IMR-90 (cell line): Measurements from ENCODE around the gene CERT1. TPM values are rescaled to one million over a fixed set of nuclear protein-coding genes. Genes with fewer than 3 reads are reported as not detected.

ENCODE experiments used
- ATAC-seq: fragments of 200-7000 bp; cut with Tn5 transposase; 2 replicates; pipeline ENCODE4 v1.9.1; 2020; ENCODE audit warnings: low read depth, mild to moderate bottlenecking, moderate library complexity
- BruUV-seq: library from RNA; stranded (reverse); fragments of 400-500 nt; replicated peaks from 2 replicates; lab custom pipeline; 2021; lab: Mats Ljungman, UMichigan
- CTCF ChIA-PET: fragments of 300-600 bp; formaldehyde crosslinking; extraction: SDS; loops from one replicate; lab custom pipeline; 2021; ENCODE audit warnings: antibody characterized with exemption; lab: Yijun Ruan, JAX
- POLR2A ChIA-PET: fragments of 300-600 bp; sonication (Branson Sonifier 250); formaldehyde crosslinking; loops from one replicate; lab custom pipeline; 2022; ENCODE audit warnings: antibody characterized with exemption; ENCODE audit not compliant: unreplicated experiment; lab: Charles Lee
- DNase-seq: peaks from one replicate; pipeline ENCODE4 v3.0.0; 2013
- H2AFZ ChIP-seq: replicated peaks from 2 replicates; pipeline ENCODE3; 2013; ENCODE audit warnings: low read length, mild to moderate bottlenecking; ENCODE audit not compliant: poor library complexity
- H2AK5ac ChIP-seq: 2 replicates; pipeline ENCODE4 v1.6.1; 2013; ENCODE audit warnings: low read depth, low read length, inconsistent platforms
- H2AK9ac ChIP-seq: replicated peaks from 2 replicates; pipeline ENCODE3; 2013; ENCODE audit warnings: mild to moderate bottlenecking, low read depth, low read length, moderate library complexity; ENCODE audit not compliant: poor library complexity
- H2BK120ac ChIP-seq: 2 replicates; pipeline ENCODE4 v1.6.1; 2013; ENCODE audit warnings: low read depth, low read length, inconsistent platforms
- H2BK15ac ChIP-seq: 3 replicates; pipeline ENCODE4 v1.6.1; 2013; ENCODE audit warnings: low read depth, low read length, inconsistent platforms
- H2BK20ac ChIP-seq: 2 replicates; pipeline ENCODE4 v1.6.1; 2013; ENCODE audit warnings: low read depth, mild to moderate bottlenecking, inconsistent platforms, low read length, moderate library complexity
- H2BK5ac ChIP-seq: 2 replicates; pipeline ENCODE4 v1.6.1; 2013; ENCODE audit warnings: mild to moderate bottlenecking, low read depth, low read length, inconsistent platforms; ENCODE audit not compliant: poor library complexity, severe bottlenecking
- H3K14ac ChIP-seq: replicated peaks from 2 replicates; pipeline ENCODE4 v1.6.1; 2013; ENCODE audit warnings: low read depth, low read length, inconsistent platforms
- H3K18ac ChIP-seq: 2 replicates; pipeline ENCODE4 v1.6.1; 2013; ENCODE audit warnings: low read depth, low read length, control low read depth
- H3K23ac ChIP-seq: 2 replicates; pipeline ENCODE4 v1.6.1; 2013; ENCODE audit warnings: low read depth, low read length, inconsistent platforms
- H3K27ac ChIP-seq: 2 replicates; pipeline ENCODE4 v1.5.1; 2013; ENCODE audit warnings: mild to moderate bottlenecking, control low read depth, low read length; ENCODE audit not compliant: insufficient read depth
- H3K27me3 ChIP-seq: 2 replicates; pipeline ENCODE4 v1.6.1; 2013; ENCODE audit warnings: low read length; ENCODE audit not compliant: control insufficient read depth, insufficient read depth
- H3K36me3 ChIP-seq: 2 replicates; pipeline ENCODE4 v1.6.1; 2013; ENCODE audit warnings: low read length, mixed read lengths; ENCODE audit not compliant: control insufficient read depth, insufficient read depth
- H3K4ac ChIP-seq: 2 replicates; pipeline ENCODE4 v1.6.1; 2013; ENCODE audit warnings: low read depth, low read length, inconsistent platforms
- H3K4me1 ChIP-seq: 2 replicates; pipeline ENCODE4 v1.6.1; 2013; ENCODE audit warnings: low read length, mixed read lengths; ENCODE audit not compliant: control insufficient read depth, insufficient read depth
- H3K4me2 ChIP-seq: 2 replicates; pipeline ENCODE4 v1.6.1; 2013; ENCODE audit warnings: low read depth, mild to moderate bottlenecking, control low read depth, low read length, moderate library complexity
- H3K4me3 ChIP-seq: 2 replicates; pipeline ENCODE4 v1.5.1; 2013; ENCODE audit warnings: low read depth, mild to moderate bottlenecking, control low read depth, low read length, moderate library complexity; ENCODE audit not compliant: insufficient read depth
- H3K56ac ChIP-seq: 2 replicates; pipeline ENCODE4 v1.6.1; 2013; ENCODE audit warnings: low read length, inconsistent platforms; ENCODE audit not compliant: insufficient read depth; ENCODE audit errors: extremely low read depth
- H3K79me1 ChIP-seq, 2 experiments: 2 replicates each; pipeline ENCODE4 v1.6.1; 2013; ENCODE audit warnings: low read length in 2 of 2, inconsistent platforms in 1 of 2, low read depth in 1 of 2
- H3K9ac ChIP-seq: 2 replicates; pipeline ENCODE4 v1.6.1; 2013; ENCODE audit warnings: low read depth, low read length, control low read depth
- H3K9me1 ChIP-seq: 2 replicates; pipeline ENCODE4 v1.6.1; 2013; ENCODE audit warnings: low read length, inconsistent platforms; ENCODE audit not compliant: insufficient read depth
- H3K9me3 ChIP-seq: 2 replicates; pipeline ENCODE4 v1.6.1; 2013; ENCODE audit warnings: low read length; ENCODE audit not compliant: control insufficient read depth, insufficient read depth
- H4K20me1 ChIP-seq: 2 replicates; pipeline ENCODE4 v1.6.1; 2013; ENCODE audit warnings: low read length, inconsistent platforms; ENCODE audit not compliant: insufficient read depth
- H4K5ac ChIP-seq: 2 replicates; pipeline ENCODE4 v1.6.1; 2013; ENCODE audit warnings: mild to moderate bottlenecking, low read depth, low read length, control low read depth
- H4K8ac ChIP-seq, 2 experiments: 2 replicates each; pipeline ENCODE4 v1.6.1; 2013; ENCODE audit warnings: low read depth in 2 of 2, low read length in 2 of 2, control low read depth in 1 of 2, inconsistent platforms in 1 of 2
- H4K91ac ChIP-seq: 2 replicates; pipeline ENCODE4 v1.6.1; 2013; ENCODE audit warnings: low read depth, low read length, inconsistent platforms; ENCODE audit not compliant: insufficient read depth
- BHLHE40 ChIP-seq: fragments of 150-350 bp; IDR thresholded peaks from 2 replicates; pipeline ENCODE4 v1.6.1; 2016; ENCODE audit warnings: mild to moderate bottlenecking, low read depth, low read length
- CEBPB ChIP-seq: IDR thresholded peaks from 2 replicates; pipeline ENCODE4 v1.6.1; 2012; ENCODE audit warnings: low read depth, low read length, improper control_type of control experiment
- CHD1 ChIP-seq: IDR thresholded peaks from 2 replicates; pipeline ENCODE4 v1.6.1; 2012; ENCODE audit warnings: low read depth, low read length, improper control_type of control experiment
- CTCF ChIP-seq: conservative IDR thresholded peaks from 2 replicates; pipeline ENCODE4 v1.5.1; 2012; ENCODE audit warnings: mild to moderate bottlenecking, low read depth, low read length, improper control_type of control experiment
- ELK1 ChIP-seq: fragments of 150-350 bp; IDR thresholded peaks from 2 replicates; pipeline ENCODE4 v1.6.1; 2016; ENCODE audit warnings: low read depth, mild to moderate bottlenecking, low read length, moderate library complexity, borderline replicate concordance
- MAFK ChIP-seq: IDR thresholded peaks from 2 replicates; pipeline ENCODE4 v1.6.1; 2012; ENCODE audit warnings: low read depth, low read length, improper control_type of control experiment
- MAZ ChIP-seq: IDR thresholded peaks from 2 replicates; pipeline ENCODE4 v1.6.1; 2012; ENCODE audit warnings: low read depth, mild to moderate bottlenecking, low read length, improper control_type of control experiment, moderate library complexity, borderline replicate concordance
- MXI1 ChIP-seq: IDR thresholded peaks from 2 replicates; pipeline ENCODE4 v1.6.1; 2012; ENCODE audit warnings: low read depth, mild to moderate bottlenecking, low read length, moderate library complexity, borderline replicate concordance
- NFE2L2 ChIP-seq: fragments of 150-350 bp; IDR thresholded peaks from 2 replicates; pipeline ENCODE4 v1.6.1; 2016; ENCODE audit warnings: low read depth, mild to moderate bottlenecking, low read length
- POLR2A ChIP-seq: IDR thresholded peaks from 2 replicates; pipeline ENCODE4 v1.6.1; 2012; ENCODE audit warnings: mild to moderate bottlenecking, low read depth, low read length
- RAD21 ChIP-seq: IDR thresholded peaks from 2 replicates; pipeline ENCODE4 v1.6.1; 2012; ENCODE audit warnings: low read length, improper control_type of control experiment
- RCOR1 ChIP-seq: IDR thresholded peaks from 2 replicates; pipeline ENCODE4 v1.6.1; 2012; ENCODE audit warnings: mild to moderate bottlenecking, low read length, improper control_type of control experiment; ENCODE audit not compliant: insufficient replicate concordance
- RFX5 ChIP-seq: IDR thresholded peaks from 2 replicates; pipeline ENCODE4 v1.8.0; 2012; ENCODE audit warnings: low read depth, mild to moderate bottlenecking, low read length, moderate library complexity
- SMC3 ChIP-seq: fragments of 150-350 bp; IDR thresholded peaks from 2 replicates; pipeline ENCODE4 v1.6.1; 2016; ENCODE audit warnings: low read depth, mild to moderate bottlenecking, antibody characterized with exemption, low read length, moderate library complexity
- USF2 ChIP-seq: fragments of 150-350 bp; IDR thresholded peaks from 2 replicates; pipeline ENCODE4 v1.6.1; 2017; ENCODE audit warnings: mild to moderate bottlenecking, antibody characterized with exemption, low read length, low read depth
- WGBS, 2 experiments: methylation state at CpG; one replicate each; pipeline versions ENCODE4 v1.1.5 to v1.1.7; 2013; ENCODE audit warnings: missing lambda C conversion rate in 2 of 2; ENCODE audit not compliant: insufficient read length in 1 of 2; ENCODE audit errors: extremely low coverage in 2 of 2; 5-methylcytosine and 5-hydroxymethylcytosine counted together
- dilution Hi-C: fragments of 300-500 bp; cut with HindIII; formaldehyde crosslinking; loops from one replicate; pipeline ENCODE4 v1.14.3; 2018; ENCODE audit warnings: low sequenced_read_pairs; ENCODE audit not compliant: unreplicated experiment
- in situ Hi-C: fragments of 300-500 bp; cut with MboI; formaldehyde crosslinking; loops from 3 replicates; pipeline ENCODE4 v1.14.3; 2019; ENCODE audit warnings: low sequenced_read_pairs, inconsistent platforms, mixed read lengths
- intact Hi-C: fragments of 100-400 bp; cut with micrococcal nuclease; formaldehyde crosslinking; loops from 2 replicates; pipeline ENCODE4 v1.10.0; 2022
- polyA plus RNA-seq, 3 experiments: library from polyadenylated mRNA; depleted of rRNA; stranded (reverse); fragments of >200 nt; gene quantifications; 2 replicates each; pipeline ENCODE4 v1.2.3, GENCODE V29; 2012; ENCODE audit warnings: low replicate concordance in 1 of 3
- total RNA-seq: library from RNA; depleted of rRNA; stranded (reverse); fragments of >200 nt; gene quantifications from 2 replicates; pipeline ENCODE4 v1.2.3, GENCODE V29; 2012

CERT1 gene
- total and polyA plus RNA-seq, 2 of the 4 experiments (the other 2 are of a cell fraction), result 7.2 TPM

- Histone ChIP-seq H3K56ac (no peak overlapping the region), H2BK5ac (no peak overlapping the region), H3K9me1 (no peaks in the 10 kb centered on the region; the same call in 1 of the 2 replicates), H3K4ac (no peak overlapping the region), H4K91ac (no peak overlapping the region), H3K23ac (no peak overlapping the region), H2BK120ac (no peak overlapping the region), H3K27ac (no peak overlapping the region), H2AK5ac (no peak overlapping the region), H3K27me3 (no peaks in the 10 kb centered on the region), H3K14ac (no peak overlapping the region), H2AFZ (no peak overlapping the region), H2BK15ac (no peak overlapping the region), H3K9ac (no peak overlapping the region), H4K8ac (no peak overlapping the region), H3K4me1 (peaks cover 5% of the 10 kb centered on the region), H2AK9ac (no peak overlapping the region), H3K79me1 (no peaks in the 10 kb centered on the region), H3K4me2 (no peak overlapping the region), H4K20me1 (no peaks in the 10 kb centered on the region), H3K4me3 (no peak overlapping the region), H3K9me3 (no peaks in the 10 kb centered on the region), H3K18ac (no peak overlapping the region), H3K36me3 (peaks cover 9% of the 10 kb centered on the region), H2BK20ac (no peak overlapping the region), H4K5ac (no peak overlapping the region)
- intact Hi-C loops (loop anchor here (10.0 kb wide), 1 partner anchor 320 kb away; no protein-coding TSS in a partner anchor), in situ Hi-C loops (loop anchor here (25.0 kb wide), 1 partner anchor 602 kb away; the partner anchor contains the start of genes GFM2 and NSA2), dilution Hi-C loops (no loop called here)
- no TSS peak for BruUV-seq
- ChIA-PET POLR2A (no interaction called here), CTCF (interaction anchor here (1.0 kb wide), 1 partner anchor 48 kb away, joined by 3 read pairs; no protein-coding TSS in a partner anchor)
- DNase-seq, result no peak
- WGBS, 2 experiments, result 100% methylated on average over 2 of the region's 7 CpGs; no CpG with 5 or more reads in 1 of the 2 experiments
- no peak for ATAC-seq
- TF ChIP-seq MAZ, result no peak
- no peak for TF ChIP-seq RCOR1
- no peak for TF ChIP-seq MAFK
- TF ChIP-seq SMC3, result no peak
- no peak for TF ChIP-seq RAD21
- no peak for TF ChIP-seq USF2
- TF ChIP-seq BHLHE40, result no peak
- TF ChIP-seq NFE2L2, result no peak
- TF ChIP-seq RFX5, result no peak
- TF ChIP-seq CHD1, result no peak
- no peak for TF ChIP-seq ELK1
- no peak for TF ChIP-seq CTCF
- TF ChIP-seq CEBPB, result no peak
- TF ChIP-seq POLR2A, result no peak
- TF ChIP-seq MXI1, result no peak
Observed at GRCh38 chr5:75364571-75365280, 146.7 kb downstream of the CERT1 start.
